WTC11 (cell line): ENCODE results near the gene SNX24.

Experiments
- TF ChIP-seq, protein P1 (sequence below): sonication (generic); formaldehyde crosslinking; IDR thresholded peaks from 2 replicates; pipeline ENCODE4 v1.8.1; 2023; ENCODE audit warnings: mild to moderate bottlenecking, missing genetic modification reagents, moderate library complexity
- TF ChIP-seq, protein P2 (sequence below): fragments of 200-600 bp; IDR thresholded peaks from 2 replicates; pipeline ENCODE4 v1.8.0; 2022; ENCODE audit warnings: antibody characterized with exemption

DNA sequence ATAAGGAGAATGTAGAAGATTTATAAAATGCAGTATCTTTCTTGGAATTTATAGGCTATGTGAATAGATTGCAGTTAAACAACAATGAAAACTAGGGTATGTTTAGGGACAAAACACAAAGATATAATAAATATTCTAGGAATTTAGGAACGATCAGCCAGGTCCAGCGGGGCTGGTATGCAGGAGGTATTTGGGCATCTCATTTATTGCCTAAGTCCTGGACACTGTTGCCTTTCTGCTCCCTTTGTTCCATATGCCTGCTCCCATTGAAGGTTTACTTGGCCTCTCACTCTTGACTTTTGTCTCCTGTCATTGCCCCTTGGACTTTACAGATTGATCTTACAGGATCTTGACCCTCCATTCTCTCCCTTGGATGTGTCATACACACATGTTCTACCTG is 55.9 kb downstream of the SNX24 start:
- TF ChIP-seq, protein P1, sequence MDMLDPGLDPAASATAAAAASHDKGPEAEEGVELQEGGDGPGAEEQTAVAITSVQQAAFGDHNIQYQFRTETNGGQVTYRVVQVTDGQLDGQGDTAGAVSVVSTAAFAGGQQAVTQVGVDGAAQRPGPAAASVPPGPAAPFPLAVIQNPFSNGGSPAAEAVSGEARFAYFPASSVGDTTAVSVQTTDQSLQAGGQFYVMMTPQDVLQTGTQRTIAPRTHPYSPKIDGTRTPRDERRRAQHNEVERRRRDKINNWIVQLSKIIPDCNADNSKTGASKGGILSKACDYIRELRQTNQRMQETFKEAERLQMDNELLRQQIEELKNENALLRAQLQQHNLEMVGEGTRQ, result no peak
- TF ChIP-seq, protein P2, sequence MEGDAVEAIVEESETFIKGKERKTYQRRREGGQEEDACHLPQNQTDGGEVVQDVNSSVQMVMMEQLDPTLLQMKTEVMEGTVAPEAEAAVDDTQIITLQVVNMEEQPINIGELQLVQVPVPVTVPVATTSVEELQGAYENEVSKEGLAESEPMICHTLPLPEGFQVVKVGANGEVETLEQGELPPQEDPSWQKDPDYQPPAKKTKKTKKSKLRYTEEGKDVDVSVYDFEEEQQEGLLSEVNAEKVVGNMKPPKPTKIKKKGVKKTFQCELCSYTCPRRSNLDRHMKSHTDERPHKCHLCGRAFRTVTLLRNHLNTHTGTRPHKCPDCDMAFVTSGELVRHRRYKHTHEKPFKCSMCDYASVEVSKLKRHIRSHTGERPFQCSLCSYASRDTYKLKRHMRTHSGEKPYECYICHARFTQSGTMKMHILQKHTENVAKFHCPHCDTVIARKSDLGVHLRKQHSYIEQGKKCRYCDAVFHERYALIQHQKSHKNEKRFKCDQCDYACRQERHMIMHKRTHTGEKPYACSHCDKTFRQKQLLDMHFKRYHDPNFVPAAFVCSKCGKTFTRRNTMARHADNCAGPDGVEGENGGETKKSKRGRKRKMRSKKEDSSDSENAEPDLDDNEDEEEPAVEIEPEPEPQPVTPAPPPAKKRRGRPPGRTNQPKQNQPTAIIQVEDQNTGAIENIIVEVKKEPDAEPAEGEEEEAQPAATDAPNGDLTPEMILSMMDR, result no peak
